GM19193 (cell line): ENCODE results near the gene MRPL53.

ENCODE experiments used
- POLR2A ChIP-seq: IDR thresholded peaks from 4 replicates; pipeline ENCODE4 v1.6.1; 2011; ENCODE audit not compliant: insufficient read depth, insufficient read length; ENCODE audit errors: extremely low read depth

Gene MRPL53

GRCh38 chr2:74505448-74506246, 33.2 kb upstream of the MRPL53 start:
- TF ChIP-seq POLR2A, result no peak

- no peak for TF ChIP-seq POLR2A
Measured at GRCh38 chr2:74504591-74504990, 32.1 kb upstream of the MRPL53 start.

DNA sequence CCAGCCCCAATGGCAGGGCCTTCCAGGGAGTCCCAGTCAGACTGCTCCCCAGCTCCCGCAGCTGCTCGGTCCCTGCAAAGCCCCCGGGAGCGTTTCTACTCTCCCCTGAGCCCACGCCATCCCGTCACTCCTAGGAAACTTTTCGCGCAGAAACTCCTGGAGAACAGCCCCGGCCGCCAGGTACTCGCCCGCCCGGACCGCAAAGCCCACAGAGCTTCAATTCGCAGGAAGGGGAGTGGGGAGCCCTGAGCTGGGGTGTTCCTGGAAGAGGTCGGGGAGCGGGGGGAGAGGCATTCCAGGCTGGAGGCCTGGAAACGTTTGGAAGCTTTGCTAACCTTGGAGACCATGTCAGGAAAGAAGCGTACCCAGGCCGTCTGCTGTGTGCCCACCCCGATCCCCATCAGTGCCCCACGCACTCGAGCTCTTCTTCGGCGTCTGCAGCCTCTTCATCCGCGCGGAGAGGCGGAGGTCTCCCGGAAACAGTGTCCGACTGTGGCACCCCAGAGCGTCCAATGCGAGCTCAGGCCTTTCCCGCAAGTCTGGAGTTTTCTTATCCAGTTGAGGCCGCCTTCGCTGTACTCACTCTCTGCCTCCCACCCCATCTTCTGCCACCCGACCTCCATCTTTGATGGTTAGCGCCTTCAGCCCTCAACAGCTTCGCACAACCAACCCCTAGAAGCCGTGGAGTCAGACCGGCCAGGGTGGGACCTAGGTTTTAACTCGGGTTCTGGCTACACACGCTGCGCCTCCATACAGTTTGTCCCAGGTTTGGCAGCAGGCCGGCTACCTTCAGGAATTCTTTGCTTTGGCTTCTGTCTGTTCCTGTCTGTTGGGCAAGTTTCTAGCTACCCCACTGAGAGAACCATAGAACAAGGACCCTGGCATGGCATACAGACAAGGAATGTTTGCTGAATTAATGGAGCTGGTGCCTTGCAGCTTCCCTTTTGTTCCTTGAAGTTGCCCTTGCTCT, 31.3 kb upstream of the MRPL53 start:
- no peak for TF ChIP-seq POLR2A

GRCh38 chr2:74502720-74503505, 30.4 kb upstream of the MRPL53 start:
- peak; percentile 63 for TF ChIP-seq POLR2A

DNA sequence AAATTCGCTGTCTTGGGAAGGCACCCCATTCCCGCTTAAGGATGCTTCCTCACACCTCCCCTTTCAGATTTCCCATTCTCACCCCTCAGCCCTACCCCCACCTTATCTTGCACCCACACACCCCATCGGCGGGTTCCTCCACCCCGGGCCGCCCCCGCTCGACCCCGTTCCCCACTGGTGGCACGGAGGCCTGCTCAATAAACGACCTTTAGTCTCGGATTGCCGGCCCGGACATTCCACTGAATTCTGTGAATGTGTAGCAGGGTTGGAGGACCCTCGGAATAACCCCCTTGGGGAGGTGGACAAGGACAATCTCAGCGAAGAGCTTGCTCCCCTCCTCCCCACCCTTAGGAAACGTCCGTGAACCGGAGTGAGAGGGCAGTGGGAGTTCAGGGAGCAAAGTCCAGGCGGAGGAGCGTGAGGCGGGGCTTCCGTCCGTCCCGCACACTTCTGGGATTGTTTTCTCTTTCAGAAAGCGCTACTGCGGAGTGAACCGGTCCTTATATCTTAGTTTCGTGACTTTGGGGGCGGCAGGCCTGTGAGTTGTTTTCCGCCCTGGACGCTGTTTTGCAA, 29.8 kb upstream of the MRPL53 start:
- no peak for TF ChIP-seq POLR2A

DNA sequence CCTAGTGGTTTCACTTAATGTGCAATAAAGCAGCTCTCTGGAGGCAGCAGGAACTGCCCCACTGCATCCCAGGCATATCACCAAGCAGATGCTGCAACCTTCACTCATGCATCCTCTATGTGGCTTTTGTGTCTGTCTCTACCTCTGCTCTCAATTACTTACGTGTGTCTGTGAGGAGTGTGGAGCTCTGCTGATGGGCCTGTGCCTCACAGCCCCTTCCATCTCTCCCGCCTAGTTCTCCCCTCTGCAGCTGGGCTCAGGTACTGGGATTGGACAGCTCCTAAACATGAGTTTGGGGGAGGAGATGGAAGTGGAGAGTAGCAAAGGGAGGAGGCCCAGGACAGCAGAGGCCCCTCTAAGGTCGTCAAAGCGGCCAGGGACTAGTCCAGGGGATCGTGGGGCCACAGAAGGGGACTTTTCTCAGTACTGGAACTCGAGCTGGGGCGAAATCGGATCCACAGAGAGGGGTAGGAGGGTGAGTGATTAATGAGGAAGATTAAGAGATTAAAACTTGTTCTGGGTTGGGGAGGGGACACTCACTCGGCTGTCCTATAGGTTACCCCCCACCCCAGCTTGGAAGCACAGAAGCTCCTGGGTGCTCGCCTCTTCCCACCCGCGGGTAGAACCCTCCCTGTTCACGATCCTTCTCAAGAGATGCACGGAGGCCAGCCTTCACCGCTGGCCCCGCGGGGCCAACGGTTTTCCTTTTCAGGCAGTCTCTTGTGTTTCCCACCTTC, 29.0 kb upstream of the MRPL53 start:
- no peak for TF ChIP-seq POLR2A

DNA sequence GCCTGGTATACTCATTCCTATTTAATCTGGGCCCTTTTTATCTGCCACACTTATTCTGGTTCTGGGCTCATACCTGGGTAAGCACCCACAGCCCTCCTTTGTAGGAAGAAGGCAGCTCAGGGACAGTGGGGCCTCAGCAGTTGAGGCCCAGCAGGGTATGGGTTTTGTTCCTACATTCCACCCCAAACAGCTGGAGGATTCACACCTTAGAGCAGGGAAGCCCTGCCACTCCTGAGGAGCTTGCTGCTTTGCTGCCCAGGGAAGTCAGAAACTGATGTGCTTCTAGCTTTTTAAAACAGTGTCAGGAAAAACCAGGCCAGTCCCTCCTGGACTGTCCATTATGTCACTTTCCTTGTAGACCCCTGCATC, 28.1 kb upstream of the MRPL53 start:
- TF ChIP-seq POLR2A, result no peak

DNA sequence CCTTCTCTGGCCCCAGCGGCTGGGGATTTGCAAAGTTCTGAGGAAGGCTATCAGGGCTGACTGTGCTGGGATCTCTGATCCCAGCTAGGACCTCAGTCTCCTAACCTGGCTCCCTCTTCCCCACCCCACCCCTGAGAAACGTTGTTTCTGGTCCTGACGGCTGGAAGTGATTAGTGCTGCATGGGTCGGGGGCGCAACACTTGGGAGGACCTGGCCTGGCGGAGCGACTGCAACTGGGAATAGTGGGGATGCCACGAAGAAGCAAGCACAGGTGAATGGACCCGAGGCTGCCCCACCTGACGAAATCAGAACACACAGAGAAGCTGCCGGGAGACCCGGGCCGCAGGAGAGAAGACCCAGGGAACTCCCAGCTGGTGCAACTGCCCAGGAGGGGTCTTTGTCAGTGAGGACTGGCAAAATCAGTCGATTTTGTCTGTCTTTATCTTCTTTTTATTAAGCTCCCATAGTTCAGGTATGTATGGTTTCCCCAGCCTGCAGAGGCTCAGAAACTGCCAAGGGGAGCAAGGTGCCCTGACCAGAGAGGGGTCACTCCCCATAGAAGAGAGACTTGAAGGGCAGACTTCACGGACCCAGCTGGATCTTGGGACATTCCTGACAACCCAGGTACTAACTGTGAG, 27.6 kb upstream of the MRPL53 start:
- no peak for TF ChIP-seq POLR2A

DNA sequence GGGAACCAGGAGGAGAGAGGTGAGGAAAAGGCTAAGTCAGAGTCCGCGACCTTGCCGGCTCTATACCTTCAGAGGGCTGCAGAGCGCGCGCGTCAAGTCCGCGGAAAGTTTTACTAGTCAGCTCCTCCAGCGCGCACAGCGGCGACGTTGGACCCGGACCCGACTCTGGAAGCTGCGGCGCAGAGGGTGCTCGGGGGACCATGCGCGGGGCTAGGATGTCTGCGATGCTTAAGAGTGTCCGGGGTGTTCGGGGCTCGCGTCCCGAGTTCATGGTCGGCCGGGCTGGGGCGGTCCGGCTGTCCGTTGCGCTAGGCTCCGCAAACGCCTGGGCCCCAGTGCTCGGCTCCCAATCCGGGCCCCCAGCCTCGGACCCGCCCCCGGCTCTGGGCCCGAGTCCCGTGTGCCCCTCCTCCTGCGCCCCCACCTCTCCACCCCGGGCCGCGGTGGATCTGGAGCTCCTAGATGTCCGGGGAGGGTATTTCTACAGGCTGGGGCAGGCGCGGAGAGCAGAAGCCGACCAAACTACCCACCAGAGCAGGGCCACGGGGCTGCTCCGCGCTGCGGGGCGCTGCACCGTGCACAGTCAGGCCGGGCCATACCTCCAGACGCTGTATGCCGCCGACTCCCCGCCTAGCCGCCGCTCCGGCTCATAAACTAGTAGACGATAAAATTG, 26.9 kb upstream of the MRPL53 start, which contains the start of gene LBX2:
Gene LBX2, minus strand, starts transcription at position 337 of the 673 bp plus-strand sequence. Its CDS starts 66 bp downstream, at position 271.
- no peak for TF ChIP-seq POLR2A

DNA sequence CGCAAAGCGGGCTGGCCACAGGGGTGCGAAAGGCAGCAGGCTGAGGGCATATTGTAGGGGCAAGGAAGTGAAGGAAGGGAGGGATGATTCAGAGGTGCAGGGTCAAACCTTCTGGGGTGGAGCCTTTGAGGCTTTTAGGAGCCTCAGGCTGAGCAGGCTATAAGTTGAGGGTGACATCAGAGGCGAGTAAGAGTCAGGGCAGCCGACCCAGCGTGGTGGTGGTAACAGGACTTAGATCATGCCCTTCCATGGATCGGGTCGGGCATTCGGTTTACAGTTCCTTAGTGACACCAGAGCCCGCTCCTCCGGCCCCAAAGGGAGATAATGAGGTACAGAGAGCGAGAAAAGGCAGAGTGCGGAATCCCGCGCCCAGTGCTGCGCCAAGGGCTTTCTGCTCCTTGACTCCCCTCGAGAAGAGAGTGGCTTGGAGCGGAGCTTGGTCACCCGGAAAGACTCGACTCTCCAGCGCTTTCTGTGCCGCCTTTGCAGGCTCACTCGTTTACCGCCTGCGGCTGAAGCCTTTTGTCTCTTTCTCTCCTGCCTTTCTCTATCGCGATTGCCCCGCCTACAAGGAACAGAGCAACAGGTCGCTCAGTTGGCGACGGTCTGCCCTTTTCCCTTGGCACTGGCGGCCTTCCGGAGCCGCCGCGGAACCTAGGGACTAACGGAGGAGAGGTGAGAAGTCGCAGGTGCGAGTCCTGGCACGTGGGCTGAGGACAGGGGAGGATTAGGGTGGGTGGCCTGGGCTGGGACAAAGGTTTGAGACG, 26.2 kb upstream of the MRPL53 start:
- no peak for TF ChIP-seq POLR2A

DNA sequence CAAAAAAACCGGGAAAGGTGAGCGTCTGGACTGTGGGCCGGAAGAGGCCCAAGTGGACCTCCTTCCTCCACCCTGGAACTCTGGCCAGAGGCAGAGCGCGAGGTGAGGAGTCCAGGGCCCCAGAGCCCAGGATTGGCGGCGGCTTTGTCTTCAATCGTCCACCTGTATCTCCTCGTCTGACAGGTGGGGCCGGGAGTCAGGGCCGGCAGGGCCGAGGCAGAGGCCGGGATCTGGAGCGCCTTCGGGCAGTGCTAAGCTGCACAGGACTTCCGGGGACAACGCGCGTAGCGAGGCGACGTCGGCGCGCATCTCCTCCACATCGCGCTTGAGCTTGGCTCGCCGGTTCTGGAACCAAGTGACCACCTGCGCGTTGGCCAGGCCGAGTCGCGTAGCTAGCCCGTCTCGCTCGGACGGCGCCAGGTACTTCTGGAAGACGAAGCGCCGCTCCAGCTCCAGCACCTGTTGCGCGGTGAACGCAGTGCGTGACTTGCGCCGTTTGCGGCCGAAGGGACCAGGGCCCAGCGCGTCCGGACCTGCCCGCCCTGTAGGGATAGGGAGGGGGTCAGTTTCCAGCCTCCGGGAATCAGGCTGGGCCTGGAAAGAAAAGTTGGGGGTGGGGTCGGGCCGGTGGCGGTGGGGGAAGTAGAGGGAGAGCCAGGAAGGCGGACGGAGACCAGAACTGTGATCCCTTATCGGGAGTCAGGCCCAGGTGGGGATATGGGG, 25.5 kb upstream of the MRPL53 start:
- TF ChIP-seq POLR2A, result peak; percentile 51

DNA sequence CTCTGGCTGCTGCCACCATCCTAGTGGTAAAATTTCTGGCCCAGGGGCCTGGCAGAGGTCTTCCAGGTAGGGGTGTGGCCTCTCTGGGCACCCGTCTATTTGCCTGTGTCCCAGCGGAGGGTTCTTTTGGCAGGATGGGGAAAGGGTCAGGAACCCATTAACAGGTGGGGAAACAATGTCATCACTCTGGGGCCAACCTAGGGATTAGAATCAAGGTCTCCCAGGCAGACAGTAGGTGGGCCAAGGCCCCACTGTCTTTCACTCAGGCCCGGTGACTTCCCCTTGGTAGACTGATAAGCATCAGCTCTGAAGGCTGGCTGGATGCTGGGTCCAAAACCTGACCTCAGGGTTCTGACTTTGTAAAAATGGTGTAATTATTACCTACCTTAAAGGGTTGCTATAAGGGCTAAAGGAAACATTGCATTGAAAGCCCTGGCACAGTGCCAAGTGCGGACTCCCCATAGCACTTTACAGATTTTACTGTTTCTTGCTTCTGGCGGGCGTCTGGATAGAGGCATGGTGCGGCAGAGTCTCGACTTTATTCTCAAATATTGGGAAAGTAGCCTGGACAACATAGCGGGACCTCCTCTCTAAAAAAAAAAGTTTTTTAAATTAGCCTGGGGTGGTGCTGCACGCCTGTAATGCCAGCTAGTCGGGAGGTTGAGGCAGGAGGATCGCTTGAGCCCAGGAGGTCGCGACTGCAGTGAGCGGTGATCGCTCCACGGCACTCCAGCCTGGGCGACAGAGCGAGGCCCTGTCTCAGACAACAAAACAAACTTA, 24.7 kb upstream of the MRPL53 start:
- TF ChIP-seq POLR2A, result no peak
